CD8-positive, alpha-beta memory T cell (primary cell): ENCODE results near the gene PRKCB. TPM values are rescaled to one million over a fixed set of nuclear protein-coding genes. Genes with fewer than 3 reads are reported as not detected.

Experiments used
- CTCF ChIA-PET: fragments of 350-600 bp; sonication (Branson Sonifier 250); formaldehyde crosslinking; loops from one replicate; lab custom pipeline; 2021; ENCODE audit warnings: antibody characterized with exemption; lab: Charles Lee
- POLR2A ChIA-PET: fragments of 350-600 bp; sonication (Branson Sonifier 250); formaldehyde crosslinking; loops from one replicate; lab custom pipeline; 2021; ENCODE audit warnings: antibody characterized with exemption; lab: Charles Lee
- DNase-seq, 5 donors: peaks; one replicate each; pipeline versions ENCODE4 v3.0.0 to v3.0.0-alpha.2; 2020 to 2022; ENCODE audit warnings: mixed read lengths in 1 of 5
- H3K27ac ChIP-seq: one replicate; pipeline ENCODE4 v1.7.0; 2013; ENCODE audit warnings: low read depth, mild to moderate bottlenecking, low read length, moderate library complexity
- H3K27me3 ChIP-seq: 2 replicates; pipeline ENCODE4 v1.7.0; 2013; ENCODE audit warnings: low read length, mild to moderate bottlenecking; ENCODE audit not compliant: insufficient read depth, poor library complexity, severe bottlenecking
- H3K36me3 ChIP-seq: 2 replicates; pipeline ENCODE4 v1.7.0; 2013; ENCODE audit warnings: mild to moderate bottlenecking, low read length, moderate library complexity; ENCODE audit not compliant: insufficient read depth
- H3K4me1 ChIP-seq: 2 replicates; pipeline ENCODE4 v1.7.0; 2013; ENCODE audit warnings: mild to moderate bottlenecking, low read length, moderate library complexity; ENCODE audit not compliant: insufficient read depth
- H3K4me3 ChIP-seq: 2 replicates; pipeline ENCODE4 v1.7.0; 2013; ENCODE audit warnings: mild to moderate bottlenecking, low read length
- H3K9me3 ChIP-seq: 2 replicates; pipeline ENCODE4 v1.7.0; 2013; ENCODE audit warnings: mild to moderate bottlenecking, low read length
- H3K27ac Mint-ChIP-seq, 8 donors: one replicate each; pipeline ENCODE4 v1.8.0; 2020 to 2021; ENCODE audit warnings: mixed read lengths in 8 of 8, mild to moderate bottlenecking in 6 of 8, inconsistent platforms in 3 of 8, moderate library complexity in 3 of 8
- H3K27me3 Mint-ChIP-seq, 2 donors: one replicate each; pipeline ENCODE4 v1.8.0; 2020 to 2021; ENCODE audit warnings: mixed read lengths in 2 of 2, mild to moderate bottlenecking in 1 of 2, moderate library complexity in 1 of 2
- H3K36me3 Mint-ChIP-seq, 3 donors: one replicate each; pipeline ENCODE4 v1.8.0; 2020 to 2021; ENCODE audit warnings: mixed read lengths in 3 of 3, inconsistent platforms in 1 of 3, mild to moderate bottlenecking in 1 of 3
- H3K4me1 Mint-ChIP-seq, 3 donors: one replicate each; pipeline ENCODE4 v1.8.0; 2020 to 2021; ENCODE audit warnings: mixed read lengths in 3 of 3, inconsistent platforms in 1 of 3, mild to moderate bottlenecking in 1 of 3
- H3K4me3 Mint-ChIP-seq, 7 donors: one replicate each; pipeline ENCODE4 v1.8.0; 2020 to 2021; ENCODE audit warnings: mixed read lengths in 7 of 7, mild to moderate bottlenecking in 6 of 7, moderate library complexity in 4 of 7, inconsistent platforms in 2 of 7
- H3K9me3 Mint-ChIP-seq, 5 donors: one replicate each; pipeline ENCODE4 v1.8.0; 2020 to 2022; ENCODE audit warnings: mixed read lengths in 5 of 5, mild to moderate bottlenecking in 3 of 5, moderate library complexity in 2 of 5, inconsistent platforms in 1 of 5
- polyA plus RNA-seq: library from polyadenylated mRNA; unstranded; fragments of 300-500 nt; fragmentation: Illumina TruSeq; gene quantifications from one replicate; pipeline ENCODE4 v1.2.3, GENCODE V29; 2021
- total RNA-seq, 2 experiments: library from RNA; stranded (reverse); gene quantifications; one replicate each; pipeline ENCODE4 v1.2.3, GENCODE V29; 2021

The PRKCB gene
- total and polyA plus RNA-seq, 3 experiments from 2014 or later = 96.5 to 136 (median 98.2) TPM

GRCh38 chr16:23950898-23951297 lies 115.1 kb downstream of the PRKCB start:
- peak overlapping the region; percentile 79 to 97 (median 92) for H3K27ac Mint-ChIP-seq
- Histone ChIP-seq H3K27me3 (no peaks in the 10 kb centered on the region), H3K4me1 (peaks cover 76% of the 10 kb centered on the region), H3K36me3 (no peaks in the 10 kb centered on the region), H3K9me3 (no peaks in the 10 kb centered on the region), H3K4me3 (peak overlapping the region; percentile 21), H3K27ac (peak overlapping the region; percentile 49)
- no peaks in the 10 kb centered on the region for H3K27me3 Mint-ChIP-seq
- peaks cover 0 to 5% (median 0%) of the 10 kb centered on the region in 3 donors for H3K36me3 Mint-ChIP-seq
- POLR2A ChIA-PET = no interaction called here
- peaks cover 86 to 99% (median 95%) of the 10 kb centered on the region in 3 donors for H3K4me1 Mint-ChIP-seq
- DNase-seq = no peak
- no peaks in the 10 kb centered on the region for H3K9me3 Mint-ChIP-seq
- H3K4me3 Mint-ChIP-seq = peak overlapping the region; percentile 59 to 88 (median 77)
- CTCF ChIA-PET = interaction anchor here (0.9 to 2.2 kb wide), 2 partner anchors 9 to 60 kb away, joined by 3 to 10 read pairs; no protein-coding TSS in a partner anchor

- H3K4me1 Mint-ChIP-seq = peaks cover 81 to 95% (median 94%) of the 10 kb centered on the region in 3 donors
- ChIA-PET CTCF (interaction anchor here (0.8 to 1.6 kb wide), 4 partner anchors 58 to 148 kb away, joined by 4 to 6 read pairs (median 4); no protein-coding TSS in a partner anchor), POLR2A (no interaction called here)
- no peaks in the 10 kb centered on the region for H3K27me3 Mint-ChIP-seq
- H3K27ac ChIP-seq = peak overlapping the region; percentile 49
- no peaks in the 10 kb centered on the region for H3K36me3 ChIP-seq
- no peaks in the 10 kb centered on the region for H3K27me3 ChIP-seq
- peaks cover 79% of the 10 kb centered on the region for H3K4me1 ChIP-seq
- H3K27ac Mint-ChIP-seq = peak overlapping the region; percentile 26 to 97 (median 92)
- DNase-seq = peak in 1 of 5 donors; percentile 31
- H3K9me3 Mint-ChIP-seq = no peaks in the 10 kb centered on the region
- H3K9me3 ChIP-seq = no peaks in the 10 kb centered on the region
- peaks cover 0 to 5% (median 0%) of the 10 kb centered on the region in 3 donors for H3K36me3 Mint-ChIP-seq
- peak overlapping the region; percentile 2 for H3K4me3 ChIP-seq
- peak overlapping the region; percentile 8 to 78 (median 53) for H3K4me3 Mint-ChIP-seq
Measured at GRCh38 chr16:23952128-23952970, 116.6 kb downstream of the PRKCB start.

- no peaks in the 10 kb centered on the region for H3K27me3 ChIP-seq
- ChIA-PET POLR2A (no interaction called here), CTCF (interaction anchor here (1.3 to 1.6 kb wide), 2 partner anchors 58 to 149 kb away, joined by 5 to 6 read pairs; no protein-coding TSS in a partner anchor)
- H3K27me3 Mint-ChIP-seq = no peaks in the 10 kb centered on the region
- no peak for DNase-seq
- H3K9me3 ChIP-seq = no peaks in the 10 kb centered on the region
- H3K9me3 Mint-ChIP-seq = no peaks in the 10 kb centered on the region
- peak overlapping the region in 4 of 7 donors; percentile 38 to 69 (median 54) for H3K4me3 Mint-ChIP-seq
- H3K4me1 Mint-ChIP-seq = peaks cover 80 to 95% (median 93%) of the 10 kb centered on the region in 3 donors
- peaks cover 78% of the 10 kb centered on the region for H3K4me1 ChIP-seq
- peak overlapping the region; percentile 2 for H3K4me3 ChIP-seq
- H3K36me3 ChIP-seq = no peaks in the 10 kb centered on the region
- H3K27ac ChIP-seq = peak overlapping the region; percentile 22
- H3K36me3 Mint-ChIP-seq = peaks cover 0 to 5% (median 3%) of the 10 kb centered on the region in 3 donors
- H3K27ac Mint-ChIP-seq = peak overlapping the region in 6 of 8 donors; percentile 17 to 79 (median 63)
Measured at GRCh38 chr16:23952971-23953300, 117.2 kb downstream of the PRKCB start.

GRCh38 chr16:23953476-23953875 lies 117.7 kb downstream of the PRKCB start:
- Mint-ChIP-seq H3K36me3 (peaks cover 0 to 5% (median 3%) of the 10 kb centered on the region in 3 donors), H3K4me3 (peak overlapping the region in 1 of 7 donors; percentile 38), H3K27me3 (no peaks in the 10 kb centered on the region), H3K27ac (peak overlapping the region in 5 of 8 donors; percentile 14 to 79 (median 18)), H3K4me1 (peaks cover 76 to 90% (median 89%) of the 10 kb centered on the region in 3 donors), H3K9me3 (no peaks in the 10 kb centered on the region)
- Histone ChIP-seq H3K36me3 (no peaks in the 10 kb centered on the region), H3K9me3 (no peaks in the 10 kb centered on the region), H3K27ac (no peak overlapping the region), H3K27me3 (no peaks in the 10 kb centered on the region), H3K4me1 (peaks cover 73% of the 10 kb centered on the region), H3K4me3 (no peak overlapping the region)
- POLR2A ChIA-PET = no interaction called here
- CTCF ChIA-PET = interaction anchor here (1.3 to 1.6 kb wide), 4 partner anchors 30 to 149 kb away, joined by 3 to 6 read pairs (median 4); no protein-coding TSS in a partner anchor
- DNase-seq = no peak

GRCh38 chr16:23955088-23955487 lies 119.3 kb downstream of the PRKCB start:
- CTCF ChIA-PET = interaction anchor here (0.9 to 1.5 kb wide), 8 partner anchors 12 to 85 kb away, joined by 3 to 7 read pairs (median 3); no protein-coding TSS in a partner anchor
- no peaks in the 10 kb centered on the region for H3K9me3 ChIP-seq
- Mint-ChIP-seq H3K4me1 (peaks cover 77 to 90% (median 89%) of the 10 kb centered on the region in 3 donors), H3K9me3 (no peaks in the 10 kb centered on the region), H3K27me3 (no peaks in the 10 kb centered on the region), H3K27ac (peak overlapping the region in 2 of 8 donors; percentile 18 to 76), H3K4me3 (no peak overlapping the region), H3K36me3 (peaks cover 0 to 6% (median 3%) of the 10 kb centered on the region in 3 donors)
- POLR2A ChIA-PET = no interaction called here
- H3K4me3 ChIP-seq = no peak overlapping the region
- no peak overlapping the region for H3K27ac ChIP-seq
- no peak for DNase-seq
- H3K27me3 ChIP-seq = no peaks in the 10 kb centered on the region
- no peaks in the 10 kb centered on the region for H3K36me3 ChIP-seq
- peaks cover 74% of the 10 kb centered on the region for H3K4me1 ChIP-seq

DNA sequence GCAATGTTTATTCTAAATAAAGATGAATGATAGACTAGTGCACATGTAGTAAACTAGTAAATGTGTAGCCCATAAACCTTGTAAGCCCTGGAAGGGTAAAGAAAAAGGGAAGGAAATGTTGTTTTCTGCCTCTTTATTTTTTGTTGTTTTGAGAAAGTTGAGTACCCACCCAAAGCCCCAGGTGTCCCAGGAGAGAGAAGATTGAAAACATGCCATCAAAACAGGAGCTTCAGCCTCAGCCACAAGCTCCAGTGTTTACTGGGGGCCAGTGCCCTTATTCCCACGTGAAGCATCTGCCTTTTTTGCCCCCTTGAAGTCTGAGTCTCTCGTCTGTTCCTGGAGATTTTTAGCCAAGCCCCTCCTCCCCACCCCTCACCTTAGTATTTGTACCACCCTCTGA lies 121.5 kb downstream of the PRKCB start:
- H3K36me3 Mint-ChIP-seq = peaks cover 0 to 10% (median 3%) of the 10 kb centered on the region in 3 donors
- H3K27ac Mint-ChIP-seq = peak overlapping the region in 3 of 8 donors; percentile 64 to 90 (median 72)
- Histone ChIP-seq H3K27me3 (no peaks in the 10 kb centered on the region), H3K9me3 (no peaks in the 10 kb centered on the region), H3K4me1 (peaks cover 64% of the 10 kb centered on the region), H3K27ac (no peak overlapping the region), H3K4me3 (no peak overlapping the region), H3K36me3 (no peaks in the 10 kb centered on the region)
- DNase-seq = no peak
- ChIA-PET CTCF (no interaction called here), POLR2A (no interaction called here)
- no peaks in the 10 kb centered on the region for H3K9me3 Mint-ChIP-seq
- peak overlapping the region in 3 of 7 donors; percentile 32 to 58 (median 44) for H3K4me3 Mint-ChIP-seq
- H3K27me3 Mint-ChIP-seq = no peaks in the 10 kb centered on the region
- peaks cover 72 to 90% (median 88%) of the 10 kb centered on the region in 3 donors for H3K4me1 Mint-ChIP-seq

DNA sequence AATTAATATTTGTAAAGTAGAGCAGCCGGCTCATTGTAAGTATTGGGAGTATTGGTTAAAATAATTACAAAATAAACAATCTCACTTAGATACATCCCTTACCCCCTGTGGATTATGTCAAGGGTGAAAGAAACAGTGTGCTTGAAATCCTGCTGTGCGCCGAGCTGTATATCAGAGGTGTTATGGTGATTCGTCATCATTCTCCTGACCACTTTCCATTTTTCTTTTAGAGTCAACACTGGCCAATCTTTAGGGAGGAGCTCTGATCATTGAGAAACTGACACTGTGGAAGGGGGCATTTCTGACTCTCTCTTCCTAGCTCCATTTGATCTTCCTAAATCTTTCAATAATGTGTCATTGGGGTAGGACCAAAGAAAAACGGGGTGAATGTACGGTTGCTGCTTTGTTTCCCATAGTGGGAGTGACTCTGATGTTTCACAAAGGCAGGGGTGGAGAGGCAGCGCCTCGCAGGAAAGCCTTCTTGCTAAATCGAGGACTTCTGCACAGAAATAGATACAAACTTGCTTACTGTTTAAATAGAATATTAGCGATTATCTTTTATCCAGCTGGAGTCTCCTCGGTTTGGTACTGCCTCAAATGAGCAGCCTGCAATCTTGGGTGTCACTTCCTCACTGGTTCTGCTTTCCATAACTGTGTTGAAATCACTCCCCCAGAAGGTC lies 123.4 kb downstream of the PRKCB start:
- Mint-ChIP-seq H3K27ac (peak overlapping the region in 7 of 8 donors; percentile 4 to 65 (median 45)), H3K9me3 (no peaks in the 10 kb centered on the region), H3K4me3 (peak overlapping the region in 6 of 7 donors; percentile 5 to 69 (median 40)), H3K27me3 (no peaks in the 10 kb centered on the region), H3K4me1 (peaks cover 65 to 88% (median 84%) of the 10 kb centered on the region in 3 donors), H3K36me3 (peaks cover 0 to 16% (median 15%) of the 10 kb centered on the region in 3 donors)
- Histone ChIP-seq H3K27me3 (no peaks in the 10 kb centered on the region), H3K4me1 (peaks cover 50% of the 10 kb centered on the region), H3K36me3 (no peaks in the 10 kb centered on the region), H3K4me3 (peak overlapping the region; percentile 5), H3K9me3 (no peaks in the 10 kb centered on the region), H3K27ac (no peak overlapping the region)
- ChIA-PET CTCF (interaction anchor here (1.2 kb wide), 2 partner anchors 9 to 51 kb away, joined by 3 read pairs; no protein-coding TSS in a partner anchor), POLR2A (no interaction called here)
- DNase-seq = no peak
